Measurements from ENCODE around the gene RMC1. TPM values are rescaled to one million over a fixed set of nuclear protein-coding genes. Genes with fewer than 3 reads are reported as not detected.

RMC1 gene
- total RNA-seq, 1 experiment from 2014 or later, result 31.0 TPM

GRCh38 chr18:23548719-23549118 is 45.4 kb downstream of the RMC1 start:
- no TSS peak for BruUV-seq (replicated peaks)
- Mint-ChIP-seq H3K4me1 (ENCODE audit: low read depth, unreplicated experiment) (peaks cover 36% of the 10 kb centered on the region), H3K9me3 (ENCODE audit: low read depth, unreplicated experiment) (no peaks in the 10 kb centered on the region), H3K27me3 (ENCODE audit: unreplicated experiment) (no peaks in the 10 kb centered on the region), H3K27ac (ENCODE audit: unreplicated experiment) (peak overlapping the region; percentile 62), H3K36me3 (ENCODE audit: insufficient read depth, unreplicated experiment) (peaks cover 78% of the 10 kb centered on the region), H3K4me3 (ENCODE audit: low read depth, unreplicated experiment) (no peak overlapping the region)
- CTCF ChIA-PET, result no interaction called here
- TF ChIP-seq, protein P1, sequence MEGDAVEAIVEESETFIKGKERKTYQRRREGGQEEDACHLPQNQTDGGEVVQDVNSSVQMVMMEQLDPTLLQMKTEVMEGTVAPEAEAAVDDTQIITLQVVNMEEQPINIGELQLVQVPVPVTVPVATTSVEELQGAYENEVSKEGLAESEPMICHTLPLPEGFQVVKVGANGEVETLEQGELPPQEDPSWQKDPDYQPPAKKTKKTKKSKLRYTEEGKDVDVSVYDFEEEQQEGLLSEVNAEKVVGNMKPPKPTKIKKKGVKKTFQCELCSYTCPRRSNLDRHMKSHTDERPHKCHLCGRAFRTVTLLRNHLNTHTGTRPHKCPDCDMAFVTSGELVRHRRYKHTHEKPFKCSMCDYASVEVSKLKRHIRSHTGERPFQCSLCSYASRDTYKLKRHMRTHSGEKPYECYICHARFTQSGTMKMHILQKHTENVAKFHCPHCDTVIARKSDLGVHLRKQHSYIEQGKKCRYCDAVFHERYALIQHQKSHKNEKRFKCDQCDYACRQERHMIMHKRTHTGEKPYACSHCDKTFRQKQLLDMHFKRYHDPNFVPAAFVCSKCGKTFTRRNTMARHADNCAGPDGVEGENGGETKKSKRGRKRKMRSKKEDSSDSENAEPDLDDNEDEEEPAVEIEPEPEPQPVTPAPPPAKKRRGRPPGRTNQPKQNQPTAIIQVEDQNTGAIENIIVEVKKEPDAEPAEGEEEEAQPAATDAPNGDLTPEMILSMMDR (IDR thresholded peaks at IDR 0.05; ENCODE audit: unreplicated experiment), result no peak
- no peak for DNase-seq
- intact Hi-C loops (cut with micrococcal nuclease; ENCODE audit: unreplicated experiment), result no loop called here

- Mint-ChIP-seq H3K27ac (ENCODE audit: unreplicated experiment) (peak overlapping the region; percentile 44), H3K4me1 (ENCODE audit: low read depth, unreplicated experiment) (peaks cover 36% of the 10 kb centered on the region), H3K4me3 (ENCODE audit: low read depth, unreplicated experiment) (no peak overlapping the region), H3K27me3 (ENCODE audit: unreplicated experiment) (no peaks in the 10 kb centered on the region), H3K36me3 (ENCODE audit: insufficient read depth, unreplicated experiment) (peaks cover 76% of the 10 kb centered on the region), H3K9me3 (ENCODE audit: low read depth, unreplicated experiment) (no peaks in the 10 kb centered on the region)
- CTCF ChIA-PET, result no interaction called here
- peak; percentile 34 for DNase-seq
- BruUV-seq (replicated peaks), result no TSS peak
- intact Hi-C loops (cut with micrococcal nuclease; ENCODE audit: unreplicated experiment), result no loop called here
- TF ChIP-seq, protein P1 (IDR thresholded peaks at IDR 0.05; ENCODE audit: unreplicated experiment), result no peak
These were observed 47.6 kb downstream of the RMC1 start for GRCh38 chr18:23550898-23551297.

DNA sequence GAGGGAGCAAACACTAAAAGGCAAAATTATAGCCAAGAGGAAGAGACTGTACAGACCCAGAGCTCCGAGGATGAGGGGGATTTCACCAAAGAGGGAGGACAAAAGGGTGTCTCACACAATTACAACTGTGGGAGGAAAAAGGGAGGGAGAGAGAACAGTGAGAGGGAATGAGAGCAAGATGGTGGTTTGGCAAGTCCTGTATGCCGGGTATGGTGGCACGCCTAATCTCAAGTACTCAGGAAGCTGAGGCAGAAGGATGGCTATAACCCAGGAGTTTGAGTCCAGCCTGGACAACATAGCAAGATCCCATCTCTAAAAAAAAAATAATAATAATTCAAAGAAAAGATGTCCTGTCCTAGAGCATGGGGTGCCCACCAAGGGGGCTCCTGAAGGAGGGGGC is 48.7 kb downstream of the RMC1 start:
- H3K4me3 Mint-ChIP-seq (ENCODE audit: low read depth, unreplicated experiment), result no peak overlapping the region
- H3K36me3 Mint-ChIP-seq (ENCODE audit: insufficient read depth, unreplicated experiment), result peaks cover 71% of the 10 kb centered on the region

DNA sequence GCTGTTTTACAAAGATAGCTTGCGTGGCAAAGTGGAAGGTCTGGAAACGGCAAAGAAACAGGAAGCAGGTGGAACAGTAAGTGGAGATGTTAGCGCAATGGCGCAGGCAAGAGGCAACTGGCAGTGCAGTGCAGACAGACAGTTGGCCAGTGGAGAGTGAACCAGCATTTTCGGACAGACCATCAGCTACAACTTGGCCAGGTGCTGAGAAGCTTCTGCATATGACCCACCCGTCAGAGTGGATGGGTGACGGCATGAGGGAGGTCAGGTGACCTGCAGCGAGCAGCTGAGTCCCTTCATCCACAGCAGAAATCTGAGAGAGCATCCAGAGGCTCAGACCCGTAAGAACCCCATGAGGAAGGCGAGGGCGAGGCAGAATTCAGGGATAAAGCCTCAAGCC is 49.2 kb downstream of the RMC1 start:
- Mint-ChIP-seq H3K4me1 (ENCODE audit: low read depth, unreplicated experiment) (peaks cover 32% of the 10 kb centered on the region), H3K27me3 (ENCODE audit: unreplicated experiment) (no peaks in the 10 kb centered on the region), H3K9me3 (ENCODE audit: low read depth, unreplicated experiment) (no peaks in the 10 kb centered on the region), H3K36me3 (ENCODE audit: insufficient read depth, unreplicated experiment) (peaks cover 71% of the 10 kb centered on the region), H3K27ac (ENCODE audit: unreplicated experiment) (no peak overlapping the region), H3K4me3 (ENCODE audit: low read depth, unreplicated experiment) (no peak overlapping the region)
- intact Hi-C loops (cut with micrococcal nuclease; ENCODE audit: unreplicated experiment), result no loop called here
- no TSS peak for BruUV-seq (replicated peaks)
- DNase-seq, result no peak
- TF ChIP-seq, protein P1 (IDR thresholded peaks at IDR 0.05; ENCODE audit: unreplicated experiment), result no peak
- CTCF ChIA-PET, result no interaction called here

More for the DNA sequence above, 48.7 kb downstream of the RMC1 start:
- CTCF ChIA-PET, result no interaction called here
- intact Hi-C loops (cut with micrococcal nuclease; ENCODE audit: unreplicated experiment), result no loop called here
- TF ChIP-seq, protein P1 (IDR thresholded peaks at IDR 0.05; ENCODE audit: unreplicated experiment), result no peak
- no TSS peak for BruUV-seq (replicated peaks)
- H3K27me3 Mint-ChIP-seq (ENCODE audit: unreplicated experiment), result no peaks in the 10 kb centered on the region
- H3K27ac Mint-ChIP-seq (ENCODE audit: unreplicated experiment), result peak overlapping the region; percentile 35
- no peak for DNase-seq
- peaks cover 36% of the 10 kb centered on the region for H3K4me1 Mint-ChIP-seq (ENCODE audit: low read depth, unreplicated experiment)
- no peaks in the 10 kb centered on the region for H3K9me3 Mint-ChIP-seq (ENCODE audit: low read depth, unreplicated experiment)

Measured in Calu3 (cell line).